ENCODE results near the gene IGSF3. TPM values are rescaled to one million over a fixed set of nuclear protein-coding genes. Genes with fewer than 3 reads are reported as not detected.
"Not testable (repeated sequence)": the region's sequence is repeated elsewhere in the genome, so short reads cannot be mapped to it uniquely, and the experiment has no call there.

The IGSF3 gene
- total RNA-seq, 4 donors from 2014 or later: 15.7 to 63.2 (median 49.2) TPM

GRCh38 chr1:116609801-116610371, 57.6 kb downstream of the IGSF3 start:
- H3K4me1 ChIP-seq, H3K27me3 ChIP-seq, H3K27ac ChIP-seq, H3K9me3 ChIP-seq, H3K4me3 ChIP-seq: not testable (repeated sequence)
- peaks cover 0 to 10% (median 0%) of the 10 kb centered on the region in 3 donors for H3K36me3 ChIP-seq
- peak in 1 of 3 donors; percentile 51 for DNase-seq

DNA sequence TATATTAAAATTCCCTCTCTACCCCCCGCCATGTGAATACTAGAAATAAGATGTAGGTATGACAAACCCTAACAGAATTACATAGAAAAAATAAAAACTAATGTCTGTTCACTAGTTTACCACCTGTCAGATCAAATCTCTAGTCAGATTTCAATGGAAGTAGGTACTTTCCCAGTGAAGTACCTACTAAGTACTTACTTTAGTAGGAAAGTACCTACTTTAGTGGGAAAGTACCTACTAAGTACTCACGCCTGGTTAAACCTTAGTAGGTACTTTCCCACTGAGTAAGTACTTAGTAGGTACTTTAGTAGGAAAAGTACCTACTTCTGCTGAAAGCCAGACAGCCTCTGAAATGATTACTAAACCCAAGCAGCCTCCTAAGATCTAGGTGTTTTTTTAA, 58.7 kb downstream of the IGSF3 start:
- not testable (repeated sequence) for H3K36me3 ChIP-seq, H3K9me3 ChIP-seq, H3K4me3 ChIP-seq, H3K27ac ChIP-seq, H3K27me3 ChIP-seq, H3K4me1 ChIP-seq, DNase-seq

DNA sequence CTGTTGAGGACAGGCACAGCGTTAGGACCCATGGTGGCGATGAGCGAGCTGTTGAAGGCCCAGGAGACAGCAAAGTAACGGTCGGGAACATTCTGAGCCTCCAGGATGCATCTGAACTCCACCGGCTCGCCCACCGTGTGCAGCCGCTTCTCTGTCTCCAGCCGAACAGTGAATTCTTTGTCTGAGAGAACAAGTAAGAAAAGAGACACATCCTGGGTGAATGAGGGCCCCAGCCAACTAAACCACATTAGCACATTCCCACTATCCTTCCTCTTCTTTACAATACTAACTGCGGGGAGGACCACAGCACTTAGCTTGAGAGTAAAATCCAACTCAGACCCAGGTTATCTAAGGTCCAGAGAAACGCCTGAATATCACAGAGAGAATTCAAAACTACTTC, 59.4 kb downstream of the IGSF3 start:
- DNase-seq, H3K27ac ChIP-seq, H3K4me1 ChIP-seq, H3K4me3 ChIP-seq, H3K36me3 ChIP-seq, H3K27me3 ChIP-seq, H3K9me3 ChIP-seq: not testable (repeated sequence)

DNA sequence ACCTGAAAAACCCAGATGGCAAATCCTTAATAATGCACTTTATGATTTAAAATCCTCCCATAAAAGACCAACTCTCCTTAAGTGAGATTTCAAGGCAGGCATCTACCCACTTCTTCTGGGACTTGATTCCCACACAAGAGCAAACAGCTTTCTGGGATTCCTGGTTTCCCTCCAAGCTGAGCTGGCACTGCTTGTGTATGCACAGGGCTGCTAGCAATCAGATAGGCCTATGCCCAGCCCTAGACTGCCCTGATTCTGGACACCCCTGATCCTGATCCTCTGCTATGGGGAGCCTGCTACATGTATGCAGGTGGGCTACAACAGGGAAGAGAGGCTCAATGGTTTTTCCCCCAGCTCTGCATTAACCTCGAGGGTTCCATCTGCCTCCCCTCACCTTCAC, 60.1 kb downstream of the IGSF3 start:
- H3K4me1 ChIP-seq, H3K27me3 ChIP-seq, H3K9me3 ChIP-seq, DNase-seq, H3K36me3 ChIP-seq, H3K4me3 ChIP-seq, H3K27ac ChIP-seq: not testable (repeated sequence)

DNA sequence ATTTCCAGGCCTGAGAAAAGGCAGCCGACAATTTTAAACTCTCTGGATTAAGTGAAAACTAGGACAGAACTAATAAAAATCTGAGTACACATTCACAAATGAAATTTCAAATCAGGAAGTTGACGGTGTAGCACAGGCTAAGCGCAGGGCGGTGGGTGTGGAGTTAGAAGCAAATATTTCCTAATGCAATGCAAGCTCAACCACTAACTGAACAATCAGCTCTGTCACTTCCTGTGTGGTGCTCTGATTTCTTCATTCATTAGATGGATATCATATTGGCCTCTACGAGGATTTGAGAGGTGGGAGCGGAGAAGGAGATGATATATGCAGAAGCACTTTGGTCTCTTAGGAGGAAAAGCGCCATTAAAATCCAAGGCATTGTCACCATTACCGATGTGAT, 61.5 kb downstream of the IGSF3 start:
- DNase-seq, H3K9me3 ChIP-seq, H3K27me3 ChIP-seq, H3K36me3 ChIP-seq, H3K4me1 ChIP-seq, H3K27ac ChIP-seq, H3K4me3 ChIP-seq: not testable (repeated sequence)

DNA sequence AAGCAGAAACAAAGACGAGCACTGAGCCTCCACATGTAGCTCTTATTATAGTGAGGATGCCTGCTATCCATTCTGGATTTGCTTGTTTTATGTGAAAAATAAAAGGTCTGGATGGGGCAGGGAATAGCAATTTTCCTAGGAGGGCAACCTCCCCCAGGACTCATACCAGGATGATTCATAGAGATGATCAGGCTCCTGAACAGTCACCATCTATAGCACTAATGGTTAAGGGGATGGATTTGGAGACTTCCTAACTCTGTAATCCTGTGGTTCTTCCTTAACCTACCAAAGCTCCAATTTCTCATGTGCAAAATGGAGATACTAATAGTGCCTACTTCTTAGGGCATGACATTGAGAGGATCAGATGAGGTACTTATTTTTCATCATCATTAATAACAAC, 62.2 kb downstream of the IGSF3 start:
- no peaks in the 10 kb centered on the region for H3K9me3 ChIP-seq
- TF ChIP-seq, protein P1, sequence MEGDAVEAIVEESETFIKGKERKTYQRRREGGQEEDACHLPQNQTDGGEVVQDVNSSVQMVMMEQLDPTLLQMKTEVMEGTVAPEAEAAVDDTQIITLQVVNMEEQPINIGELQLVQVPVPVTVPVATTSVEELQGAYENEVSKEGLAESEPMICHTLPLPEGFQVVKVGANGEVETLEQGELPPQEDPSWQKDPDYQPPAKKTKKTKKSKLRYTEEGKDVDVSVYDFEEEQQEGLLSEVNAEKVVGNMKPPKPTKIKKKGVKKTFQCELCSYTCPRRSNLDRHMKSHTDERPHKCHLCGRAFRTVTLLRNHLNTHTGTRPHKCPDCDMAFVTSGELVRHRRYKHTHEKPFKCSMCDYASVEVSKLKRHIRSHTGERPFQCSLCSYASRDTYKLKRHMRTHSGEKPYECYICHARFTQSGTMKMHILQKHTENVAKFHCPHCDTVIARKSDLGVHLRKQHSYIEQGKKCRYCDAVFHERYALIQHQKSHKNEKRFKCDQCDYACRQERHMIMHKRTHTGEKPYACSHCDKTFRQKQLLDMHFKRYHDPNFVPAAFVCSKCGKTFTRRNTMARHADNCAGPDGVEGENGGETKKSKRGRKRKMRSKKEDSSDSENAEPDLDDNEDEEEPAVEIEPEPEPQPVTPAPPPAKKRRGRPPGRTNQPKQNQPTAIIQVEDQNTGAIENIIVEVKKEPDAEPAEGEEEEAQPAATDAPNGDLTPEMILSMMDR (IDR thresholded peaks at IDR 0.05): no peak
- no peak for TF ChIP-seq POLR2A (IDR thresholded peaks at IDR 0.05)
- DNase-seq: no peak

DNA sequence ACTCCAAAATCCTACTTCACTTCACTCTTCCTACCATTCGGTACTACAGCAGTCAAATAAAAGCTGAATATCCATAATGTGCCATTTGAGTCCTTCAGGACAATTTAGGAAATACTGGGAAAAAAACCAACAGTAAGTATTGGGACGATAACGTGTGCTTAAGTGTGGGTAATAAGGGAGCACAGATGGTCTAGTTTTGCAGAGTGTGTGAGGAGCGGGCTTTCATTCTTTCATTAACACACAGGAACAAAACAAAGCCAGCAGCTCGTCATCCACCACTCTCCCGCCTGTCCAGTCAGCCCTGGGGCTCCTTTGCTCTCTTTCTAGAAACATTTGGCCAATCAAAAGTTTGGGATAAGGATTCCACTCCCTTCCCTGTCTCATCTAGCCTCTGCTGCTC, 63.1 kb downstream of the IGSF3 start:
- not testable (repeated sequence) for H3K27me3 ChIP-seq, H3K4me1 ChIP-seq

More for the DNA sequence above, 62.2 kb downstream of the IGSF3 start:
- Histone ChIP-seq H3K36me3 (peaks cover 0 to 7% (median 0%) of the 10 kb centered on the region in 3 donors), H3K4me1 (peaks cover 0 to 5% (median 0%) of the 10 kb centered on the region in 4 donors), H3K27ac (no peak overlapping the region), H3K4me3 (no peak overlapping the region), H3K27me3 (no peaks in the 10 kb centered on the region)

GRCh38 chr1:116603646-116604045, 63.9 kb downstream of the IGSF3 start:
- H3K27ac ChIP-seq, H3K4me3 ChIP-seq, H3K4me1 ChIP-seq, H3K27me3 ChIP-seq, DNase-seq, H3K9me3 ChIP-seq, H3K36me3 ChIP-seq: not testable (repeated sequence)

More for the DNA sequence above, 63.1 kb downstream of the IGSF3 start:
- not testable (repeated sequence) for H3K4me3 ChIP-seq, DNase-seq, H3K9me3 ChIP-seq, H3K27ac ChIP-seq, H3K36me3 ChIP-seq

GRCh38 chr1:116599369-116599768, 68.2 kb downstream of the IGSF3 start:
- not testable (repeated sequence) for H3K36me3 ChIP-seq, H3K27me3 ChIP-seq, H3K9me3 ChIP-seq, DNase-seq, H3K4me3 ChIP-seq, H3K27ac ChIP-seq
- H3K4me1 ChIP-seq: peaks cover 0 to 23% (median 0%) of the 10 kb centered on the region in 4 donors

GRCh38 chr1:116598420-116599036, 69.0 kb downstream of the IGSF3 start:
- H3K27me3 ChIP-seq, H3K36me3 ChIP-seq, H3K9me3 ChIP-seq, H3K4me3 ChIP-seq: not testable (repeated sequence)
- DNase-seq: peak in 2 of 3 donors; percentile 68 to 73
- Histone ChIP-seq H3K4me1 (peaks cover 0 to 23% (median 0%) of the 10 kb centered on the region in 4 donors), H3K27ac (peak overlapping the region in 2 of 4 donors; percentile 74 to 78)

GRCh38 chr1:116597388-116597787, 70.1 kb downstream of the IGSF3 start:
- not testable (repeated sequence) for H3K4me3 ChIP-seq, H3K9me3 ChIP-seq, H3K27me3 ChIP-seq, H3K36me3 ChIP-seq, DNase-seq
- H3K4me1 ChIP-seq: peaks cover 0 to 25% (median 0%) of the 10 kb centered on the region in 4 donors
- peak overlapping the region in 2 of 4 donors; percentile 74 to 78 for H3K27ac ChIP-seq

DNA sequence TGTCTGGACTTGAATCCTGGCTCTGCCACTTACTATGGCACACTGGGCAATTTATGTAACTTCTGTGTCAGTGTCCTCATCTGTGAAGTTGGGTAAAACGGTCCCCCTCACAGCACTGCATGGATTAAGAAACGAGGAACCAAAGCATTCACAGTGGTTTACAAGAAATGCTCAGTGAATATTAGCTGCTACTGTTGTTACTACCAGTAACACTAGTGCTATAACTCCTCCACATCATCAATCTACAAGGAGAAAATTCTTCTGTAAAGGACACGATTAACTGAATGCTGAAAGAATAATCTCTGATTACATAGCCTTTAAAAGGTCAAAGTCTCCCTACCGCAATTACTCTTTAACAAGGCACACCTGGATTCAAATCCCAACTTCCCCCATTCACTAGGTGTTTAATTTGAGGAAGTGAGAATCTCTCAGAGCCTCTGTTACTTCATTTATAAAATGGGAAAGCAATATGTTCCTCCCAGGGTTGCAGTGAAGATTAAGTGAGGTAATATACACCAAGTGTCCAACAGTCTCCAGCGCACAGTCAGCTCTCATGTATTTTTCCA, 70.7 kb downstream of the IGSF3 start:
- DNase-seq, H3K27me3 ChIP-seq, H3K4me3 ChIP-seq, H3K9me3 ChIP-seq, H3K36me3 ChIP-seq: not testable (repeated sequence)
- H3K27ac ChIP-seq: peak overlapping the region in 3 of 4 donors; percentile 9 to 78 (median 74)
- peaks cover 0 to 31% (median 0%) of the 10 kb centered on the region in 4 donors for H3K4me1 ChIP-seq

All from Peyer's patch (tissue), 4 donors.